Measurements from ENCODE around the gene PPIE. TPM values are rescaled to one million over a fixed set of nuclear protein-coding genes. Genes with fewer than 3 reads are reported as not detected.

The PPIE gene
- total RNA-seq, 1 experiment from 2014 or later = 42.5 TPM

- ATAC-seq (no peak), DNase-seq (ENCODE audit: low spot score) (no peak)
- TF ChIP-seq AFF4 (CRISPR knock-in tag; IDR thresholded peaks at IDR 0.05; ENCODE audit: borderline replicate concordance) = no peak
- no peak for TF ChIP-seq TCF7 (CRISPR knock-in tag; IDR thresholded peaks at IDR 0.05; ENCODE audit: low read depth)
- H3K9me3 Mint-ChIP-seq = no peaks in the 10 kb centered on the region
- peaks cover 100% of the 10 kb centered on the region for H3K27me3 Mint-ChIP-seq (ENCODE audit: low read depth)
- no peaks in the 10 kb centered on the region for H3K36me3 Mint-ChIP-seq
- no peak overlapping the region for H3K27ac Mint-ChIP-seq
- no peak overlapping the region for H3K4me3 Mint-ChIP-seq
- POLR2A ChIA-PET = no interaction called here
- H3K4me1 Mint-ChIP-seq = peaks cover 11% of the 10 kb centered on the region
- CTCF ChIA-PET = no interaction called here
Measured at GRCh38 chr1:39696448-39696847, 42.2 kb upstream of the PPIE start.

GRCh38 chr1:39698568-39698967 lies 40.1 kb upstream of the PPIE start:
- Mint-ChIP-seq H3K36me3 (no peaks in the 10 kb centered on the region), H3K4me1 (peaks cover 19% of the 10 kb centered on the region), H3K4me3 (no peak overlapping the region), H3K27me3 (ENCODE audit: low read depth) (peaks cover 100% of the 10 kb centered on the region), H3K9me3 (no peaks in the 10 kb centered on the region), H3K27ac (no peak overlapping the region)
- DNase-seq (ENCODE audit: low spot score) (no peak), ATAC-seq (no peak)
- POLR2A ChIA-PET = no interaction called here
- CTCF ChIA-PET = no interaction called here
- no peak for TF ChIP-seq ZNF671 (CRISPR knock-in tag; IDR thresholded peaks at IDR 0.05)
- no peak for TF ChIP-seq TP53 (CRISPR knock-in tag; IDR thresholded peaks at IDR 0.05)
- TF ChIP-seq SMAD4 (CRISPR knock-in tag; IDR thresholded peaks at IDR 0.05) = no peak
- TF ChIP-seq ERG (CRISPR knock-in tag; IDR thresholded peaks at IDR 0.05) = no peak
- no peak for TF ChIP-seq ATF2 (CRISPR knock-in tag; IDR thresholded peaks at IDR 0.05; ENCODE audit: borderline replicate concordance, low read depth)
- no peak for TF ChIP-seq FOXJ3 (CRISPR knock-in tag; IDR thresholded peaks at IDR 0.05; ENCODE audit: borderline replicate concordance)
- no peak for TF ChIP-seq GABPB1 (CRISPR knock-in tag; IDR thresholded peaks at IDR 0.05)
- no peak for TF ChIP-seq CBFB (CRISPR knock-in tag; IDR thresholded peaks at IDR 0.05; ENCODE audit: low read depth)
- no peak for TF ChIP-seq PRRX2 (CRISPR knock-in tag; IDR thresholded peaks at IDR 0.05)
- TF ChIP-seq ELF4 (CRISPR knock-in tag; IDR thresholded peaks at IDR 0.05; ENCODE audit: low read depth) = no peak
- no peak for TF ChIP-seq NFATC4 (CRISPR knock-in tag; IDR thresholded peaks at IDR 0.05)
- TF ChIP-seq ZNF138 (CRISPR knock-in tag; conservative IDR thresholded peaks at IDR 0.05) = no peak
- no peak for TF ChIP-seq TCF7 (CRISPR knock-in tag; IDR thresholded peaks at IDR 0.05; ENCODE audit: low read depth)
- TF ChIP-seq ESRRA (CRISPR knock-in tag; IDR thresholded peaks at IDR 0.05; ENCODE audit: borderline replicate concordance) = no peak

- Mint-ChIP-seq H3K36me3 (no peaks in the 10 kb centered on the region), H3K4me3 (no peak overlapping the region), H3K9me3 (no peaks in the 10 kb centered on the region), H3K27ac (no peak overlapping the region), H3K4me1 (peaks cover 19% of the 10 kb centered on the region), H3K27me3 (ENCODE audit: low read depth) (peaks cover 100% of the 10 kb centered on the region)
- ChIA-PET CTCF (interaction anchor here (1.1 to 3.4 kb wide), 3 partner anchors 27 to 93 kb away, joined by 3 to 58 read pairs (median 37); partner anchors contain the start of gene NT5C1A), POLR2A (no interaction called here)
- DNase-seq (ENCODE audit: low spot score) (no peak), ATAC-seq (no peak)
- no peak for TF ChIP-seq E2F1 (CRISPR knock-in tag; IDR thresholded peaks at IDR 0.05)
- TF ChIP-seq ATF6 (CRISPR knock-in tag; IDR thresholded peaks at IDR 0.05) = no peak
- TF ChIP-seq AFF4 (CRISPR knock-in tag; IDR thresholded peaks at IDR 0.05; ENCODE audit: borderline replicate concordance) = no peak
Measured at GRCh38 chr1:39699419-39699818, 39.3 kb upstream of the PPIE start.
